Loucy (cell line): ENCODE measurements around the gene ZNF507.
A peak's percentile ranks its signal among the peaks of the same experiment; 100 is the strongest.

ENCODE experiments used
- H2AFZ ChIP-seq: fragments of 200-600 bp; sonication (generic); 2 replicates; pipeline ENCODE4 v1.6.0; 2016; ENCODE audit warnings: antibody characterized with exemption, mild to moderate bottlenecking, low read length, moderate library complexity
- H3F3A ChIP-seq: fragments of 200-600 bp; 2 replicates; pipeline ENCODE4 v1.6.0; 2016; ENCODE audit warnings: antibody characterized with exemption, low read depth, mild to moderate bottlenecking
- H3K27me3 ChIP-seq: fragments of 200-600 bp; sonication (generic); 2 replicates; pipeline ENCODE4 v1.6.1; 2014; ENCODE audit warnings: low read length, mild to moderate bottlenecking; ENCODE audit not compliant: insufficient read depth, poor library complexity, severe bottlenecking
- H3K36me3 ChIP-seq: fragments of 200-600 bp; sonication (generic); 2 replicates; pipeline ENCODE4 v1.6.1; 2016; ENCODE audit warnings: low read length; ENCODE audit not compliant: insufficient read depth
- H3K4me1 ChIP-seq: fragments of 200-600 bp; sonication (generic); 2 replicates; pipeline ENCODE4 v1.5.1; 2014; ENCODE audit warnings: low read length, mild to moderate bottlenecking; ENCODE audit not compliant: insufficient read depth, poor library complexity, severe bottlenecking
- H3K4me2 ChIP-seq: fragments of 200-600 bp; sonication (generic); 2 replicates; pipeline ENCODE4 v1.6.0; 2014; ENCODE audit warnings: antibody characterized with exemption, low read length, low read depth, mild to moderate bottlenecking; ENCODE audit not compliant: poor library complexity, severe bottlenecking
- H3K4me3 ChIP-seq: fragments of 200-600 bp; sonication (generic); 2 replicates; pipeline ENCODE4 v1.5.1; 2014; ENCODE audit warnings: low read length, mild to moderate bottlenecking, mixed read lengths; ENCODE audit not compliant: poor library complexity, severe bottlenecking
- H3K79me2 ChIP-seq: fragments of 200-600 bp; sonication (generic); 2 replicates; pipeline ENCODE4 v1.6.1; 2014; ENCODE audit warnings: low read length; ENCODE audit not compliant: insufficient read depth
- H3K9ac ChIP-seq: fragments of 200-600 bp; sonication (generic); 2 replicates; pipeline ENCODE4 v1.6.0; 2014; ENCODE audit warnings: mild to moderate bottlenecking, low read depth, low read length, moderate library complexity; ENCODE audit not compliant: poor library complexity, severe bottlenecking
- H3K9me2 ChIP-seq: fragments of 200-600 bp; sonication (generic); replicated peaks from 2 replicates; pipeline ENCODE4 v1.6.1; 2016; ENCODE audit warnings: low read depth, low read length, mixed read lengths
- H3K9me3 ChIP-seq: fragments of 200-600 bp; sonication (generic); 2 replicates; pipeline ENCODE4 v1.6.1; 2014; ENCODE audit warnings: mild to moderate bottlenecking, antibody characterized with exemption, low read length, low read depth; ENCODE audit not compliant: insufficient read depth
- H4K20me1 ChIP-seq: fragments of 200-600 bp; sonication (generic); 2 replicates; pipeline ENCODE4 v1.6.0; 2014; ENCODE audit warnings: antibody characterized with exemption, low read length, mild to moderate bottlenecking; ENCODE audit not compliant: insufficient read depth, poor library complexity, severe bottlenecking
- CTCF ChIP-seq: fragments of 200-600 bp; sonication (generic); conservative IDR thresholded peaks from 2 replicates; pipeline ENCODE4 v1.5.1; 2014; ENCODE audit warnings: mild to moderate bottlenecking, antibody characterized with exemption, low read length
- EZH2phosphoT487 ChIP-seq: fragments of 200-600 bp; IDR thresholded peaks from 2 replicates; pipeline ENCODE4 v1.6.1; 2018; ENCODE audit warnings: antibody characterized with exemption, mild to moderate bottlenecking, moderate library complexity, borderline replicate concordance

ZNF507 gene

GRCh38 chr19:32405431-32406160 is 60.2 kb downstream of the ZNF507 start, which contains the start of gene DPY19L3:
DPY19L3 (plus strand) TSS chr19:32405770; CDS start chr19:32408254, 2,484 bp downstream.
- no peaks in the 10 kb centered on the region for H3F3A ChIP-seq
- peaks cover 43% of the 10 kb centered on the region for H3K4me1 ChIP-seq
- H3K9me3 ChIP-seq = no peaks in the 10 kb centered on the region
- no peak for TF ChIP-seq CTCF
- no peak for TF ChIP-seq EZH2phosphoT487
- peaks cover 38% of the 10 kb centered on the region for H3K79me2 ChIP-seq
- peak within 1 kb of the TSS; percentile 98 for H3K9ac ChIP-seq
- H3K27me3 ChIP-seq = no peaks in the 10 kb centered on the region
- H4K20me1 ChIP-seq = no peaks in the 10 kb centered on the region
- peak within 1 kb of the TSS; percentile 97 for H3K4me3 ChIP-seq
- H2AFZ ChIP-seq = peak within 1 kb of the TSS; percentile 85
- peak within 1 kb of the TSS; percentile 93 for H3K4me2 ChIP-seq
- peaks cover 4% of the 10 kb centered on the region; the same call in 1 of the 2 replicates for H3K36me3 ChIP-seq
- H3K9me2 ChIP-seq = no peaks in the 10 kb centered on the region

- H3K4me3 ChIP-seq = peak overlapping the region; percentile 97
- peaks cover 38% of the 10 kb centered on the region for H3K79me2 ChIP-seq
- no peaks in the 10 kb centered on the region for H3F3A ChIP-seq
- TF ChIP-seq EZH2phosphoT487 (no peak), CTCF (no peak)
- H3K9me2 ChIP-seq = no peaks in the 10 kb centered on the region
- peaks cover 43% of the 10 kb centered on the region for H3K4me1 ChIP-seq
- peak overlapping the region; percentile 88 for H3K4me2 ChIP-seq
- peak overlapping the region; percentile 84; the same call in 1 of the 2 replicates for H2AFZ ChIP-seq
- no peaks in the 10 kb centered on the region for H3K9me3 ChIP-seq
- peaks cover 4% of the 10 kb centered on the region; the same call in 1 of the 2 replicates for H3K36me3 ChIP-seq
- no peaks in the 10 kb centered on the region for H4K20me1 ChIP-seq
- H3K27me3 ChIP-seq = no peaks in the 10 kb centered on the region
- peak overlapping the region; percentile 98 for H3K9ac ChIP-seq
These were observed 61.0 kb downstream of the ZNF507 start for GRCh38 chr19:32406161-32407003.

- no peaks in the 10 kb centered on the region for H3K9me2 ChIP-seq
- H3K4me2 ChIP-seq = peak overlapping the region; percentile 88
- no peak overlapping the region for H2AFZ ChIP-seq
- H3K9me3 ChIP-seq = no peaks in the 10 kb centered on the region
- peaks cover 38% of the 10 kb centered on the region for H3K79me2 ChIP-seq
- no peak for TF ChIP-seq CTCF
- no peak for TF ChIP-seq EZH2phosphoT487
- no peaks in the 10 kb centered on the region for H3K27me3 ChIP-seq
- peak overlapping the region; percentile 98 for H3K9ac ChIP-seq
- peaks cover 43% of the 10 kb centered on the region for H3K4me1 ChIP-seq
- peak overlapping the region; percentile 97 for H3K4me3 ChIP-seq
- no peaks in the 10 kb centered on the region for H4K20me1 ChIP-seq
- H3F3A ChIP-seq = no peaks in the 10 kb centered on the region
- peaks cover 9% of the 10 kb centered on the region; the same call in 1 of the 2 replicates for H3K36me3 ChIP-seq
These were observed 61.9 kb downstream of the ZNF507 start for GRCh38 chr19:32407004-32407992.
